GM21360 (cell line): Measurements from ENCODE around the gene VAV2.

Source experiments
- ATAC-seq: cut with Tn5 transposase; IDR thresholded peaks from one replicate; pipeline ENCODE4 v1.9.1; 2021; ENCODE audit warnings: mild to moderate bottlenecking, moderate library complexity; ENCODE audit not compliant: unreplicated experiment

The VAV2 gene

DNA sequence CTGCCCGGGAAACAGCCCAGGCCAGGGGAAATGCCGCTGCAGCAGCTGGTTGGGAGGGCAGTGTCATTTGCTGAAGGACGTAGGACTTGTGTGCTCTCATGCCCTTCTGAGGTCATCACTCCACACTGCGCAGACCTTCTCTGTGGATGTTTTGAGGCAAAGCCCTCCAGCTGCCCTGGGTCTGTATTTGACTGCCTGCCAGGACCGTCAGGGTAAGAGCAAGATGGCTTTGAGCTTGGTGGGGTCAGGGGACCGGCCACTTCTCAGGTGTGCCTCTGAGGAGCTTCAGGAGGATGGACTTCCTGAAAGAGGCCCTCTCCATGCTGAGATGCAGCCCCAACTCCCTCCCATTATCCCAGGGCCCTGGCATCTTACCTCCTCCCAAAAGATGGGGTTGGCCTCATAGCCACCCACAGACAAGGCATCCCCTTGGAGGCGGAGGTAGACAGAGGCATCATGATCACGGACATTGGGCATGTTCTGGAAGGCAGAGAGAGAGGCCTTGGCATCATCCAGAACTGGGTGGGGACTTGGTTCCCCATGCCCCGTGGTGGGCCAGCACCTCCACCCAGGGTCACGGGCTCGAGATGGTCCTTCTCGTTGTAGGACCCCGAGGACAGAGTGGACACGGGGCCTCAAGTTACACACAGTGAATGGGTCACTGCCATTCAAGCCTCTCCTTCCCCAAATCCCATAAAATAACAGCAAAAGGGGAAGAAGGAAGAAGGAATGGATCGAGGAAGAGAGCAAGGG, 273.4 kb downstream of the VAV2 start:
- no peak for ATAC-seq

DNA sequence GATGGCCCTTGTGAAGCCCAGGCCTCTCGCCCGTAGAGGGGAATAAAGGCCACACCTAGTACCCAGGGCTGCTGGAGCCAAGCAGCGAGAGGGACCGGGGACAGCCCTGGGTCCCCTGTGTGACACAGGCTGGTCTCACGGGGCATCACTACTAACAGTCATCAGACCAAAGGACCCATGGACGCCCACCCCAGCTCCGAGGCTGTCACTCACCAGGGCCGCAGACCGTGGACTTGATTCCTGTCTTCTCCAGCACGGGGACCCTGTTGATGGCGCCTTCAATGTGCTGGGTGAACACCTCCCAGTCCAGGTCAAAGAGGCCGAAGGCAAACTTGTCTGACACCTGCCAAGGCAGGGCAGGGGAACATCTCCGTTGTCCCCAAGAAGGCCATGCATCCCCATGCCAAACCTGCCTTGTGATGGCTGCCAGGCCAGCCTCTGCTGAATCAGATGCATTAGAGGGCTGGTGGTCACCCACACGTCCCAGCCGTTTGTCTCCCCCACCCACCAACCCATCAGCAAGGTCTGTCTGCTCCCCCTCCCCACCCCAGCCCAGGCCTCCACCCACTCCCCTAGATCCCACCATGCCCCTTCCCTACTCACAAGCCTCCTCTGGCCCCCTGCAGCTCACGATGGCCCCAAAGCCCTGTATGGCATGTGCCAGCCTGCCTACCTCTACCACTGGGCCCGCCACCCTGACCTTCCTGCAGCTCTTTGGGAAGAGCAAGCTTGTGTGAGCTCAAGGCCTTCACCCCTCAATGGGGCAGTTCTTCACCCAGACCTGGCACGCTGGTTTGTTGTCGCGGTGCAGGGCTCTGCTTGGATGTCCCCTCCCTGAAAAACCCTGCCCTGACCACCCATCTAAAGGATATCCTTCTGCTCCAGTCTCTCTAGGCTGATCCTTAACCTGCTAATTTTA, 274.8 kb downstream of the VAV2 start:
- no peak for ATAC-seq

- ATAC-seq, result no peak
Observed at GRCh38 chr9:133716564-133717112, 275.5 kb downstream of the VAV2 start.

- no peak for ATAC-seq
Observed at GRCh38 chr9:133715866-133716563, 276.1 kb downstream of the VAV2 start.

GRCh38 chr9:133715295-133715865, 276.7 kb downstream of the VAV2 start:
- no peak for ATAC-seq

DNA sequence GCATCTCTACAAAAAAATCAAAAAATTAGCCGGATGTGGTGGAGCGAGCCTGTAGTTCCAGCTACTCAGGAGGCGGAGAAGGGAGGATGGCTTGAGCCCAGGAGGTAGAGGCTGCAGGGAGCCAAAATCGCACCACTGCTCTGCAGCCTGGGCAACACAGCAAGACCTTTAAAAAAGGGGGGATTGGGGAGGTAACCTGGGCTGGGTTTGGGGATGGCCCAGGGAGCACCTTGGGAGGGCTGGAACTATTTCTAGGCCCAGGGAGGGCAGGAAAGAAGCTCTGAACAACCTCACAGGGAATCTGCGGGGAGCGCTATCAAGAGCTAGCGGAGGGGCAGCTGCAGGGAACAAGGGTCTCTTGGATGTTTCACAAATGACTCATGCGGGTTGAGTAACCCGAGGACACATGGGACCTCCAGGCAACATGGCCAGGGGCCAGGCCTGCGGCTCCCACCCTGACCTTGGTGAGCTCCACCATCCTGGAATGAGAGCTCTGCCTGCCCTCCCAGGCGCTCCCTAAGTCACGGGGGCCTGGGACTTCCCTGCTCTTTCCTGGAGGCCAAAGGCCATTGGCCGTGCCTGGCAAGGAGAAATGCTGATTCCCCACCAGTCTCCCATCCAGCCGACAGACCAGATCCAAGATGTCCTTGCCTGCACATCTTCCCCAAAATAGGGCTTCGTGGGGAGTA, 277.4 kb downstream of the VAV2 start:
- no peak for ATAC-seq

- no peak for ATAC-seq
Observed at GRCh38 chr9:133713960-133714495, 278.1 kb downstream of the VAV2 start.

- no peak for ATAC-seq
Observed at GRCh38 chr9:133713150-133713959, 278.8 kb downstream of the VAV2 start.

DNA sequence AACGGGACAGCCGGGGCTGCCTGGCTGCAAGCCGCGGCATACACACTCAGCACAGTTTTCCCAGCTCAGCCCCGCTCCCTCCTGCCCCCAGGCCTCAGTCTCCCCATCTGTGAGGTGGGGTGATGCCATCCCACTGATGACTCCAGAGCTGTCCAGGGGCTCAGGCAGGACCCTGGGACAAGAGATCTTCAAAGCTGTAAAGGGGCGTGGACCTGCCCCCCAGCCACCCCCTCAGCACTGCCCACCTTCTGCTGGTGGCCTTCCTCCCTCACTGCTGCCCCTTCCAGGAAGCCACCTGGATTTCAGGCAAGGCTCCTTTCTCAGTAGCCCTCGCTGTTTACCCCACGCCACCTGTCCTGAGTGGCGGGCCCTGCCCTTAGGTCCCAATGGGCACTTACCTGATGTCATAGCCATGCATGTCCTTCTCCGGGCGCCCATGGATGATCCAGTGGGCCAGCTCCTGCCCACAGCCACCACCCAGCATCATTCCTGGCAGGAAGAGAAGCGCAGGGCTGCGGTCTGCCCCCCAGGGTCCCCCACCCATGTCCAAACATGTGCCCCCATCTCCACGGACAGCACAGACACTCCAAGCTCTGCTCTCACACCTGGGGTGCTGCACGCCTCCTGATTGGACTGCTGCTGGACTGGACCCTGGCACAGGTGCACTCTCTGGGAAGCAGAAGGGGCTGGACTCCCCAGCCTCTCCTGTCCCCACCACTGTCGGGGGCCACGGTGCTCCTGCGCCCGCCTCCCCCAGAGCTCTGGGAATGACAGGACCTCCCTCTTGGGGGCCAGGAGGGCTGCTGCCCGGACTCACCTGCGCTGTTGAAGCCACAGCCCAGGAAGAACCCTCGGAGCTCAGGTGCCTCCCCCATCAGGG, 279.7 kb downstream of the VAV2 start:
- ATAC-seq, result no peak
